Testis (tissue), 3 donors: ENCODE results near the gene ST6GAL1. TPM values are rescaled to one million over a fixed set of nuclear protein-coding genes. Genes with fewer than 3 reads are reported as not detected.

Experiments
- DNase-seq: peaks from one replicate; pipeline ENCODE4 v3.0.0-alpha.2; 2019
- H3K27ac ChIP-seq, 2 donors: fragments of 200-600 bp; sonication (generic); one replicate each; pipeline ENCODE4 v1.5.1; 2019
- H3K27me3 ChIP-seq: fragments of 200-600 bp; sonication (generic); one replicate; pipeline ENCODE4 v1.5.1; 2019
- H3K36me3 ChIP-seq: fragments of 200-600 bp; sonication (generic); one replicate; pipeline ENCODE4 v1.5.1; 2017; ENCODE audit warnings: low read depth; ENCODE audit errors: missing control alignments
- H3K4me1 ChIP-seq: fragments of 200-600 bp; sonication (generic); one replicate; pipeline ENCODE4 v1.5.1; 2019
- H3K4me3 ChIP-seq, 2 donors: fragments of 200-600 bp; sonication (generic); one replicate each; pipeline ENCODE4 v1.5.1; 2017 to 2019
- H3K9me3 ChIP-seq: fragments of 200-600 bp; sonication (generic); one replicate; pipeline ENCODE4 v1.5.1; 2017
- POLR2A ChIP-seq: fragments of 450-650 bp; IDR thresholded peaks from one replicate; pipeline ENCODE4 v1.6.1; 2017; ENCODE audit warnings: antibody characterized with exemption, mild to moderate bottlenecking, moderate library complexity
- WGBS, 2 donors: methylation state at CpG; one replicate each; pipeline ENCODE4 v1.1.5; 2018; 5-methylcytosine and 5-hydroxymethylcytosine counted together
- intact Hi-C: fragments of 100-400 bp; cut with DNase I; formaldehyde crosslinking; loops from one replicate; pipeline ENCODE4 v1.15.1; 2023; ENCODE audit warnings: low total_unique reads
- polyA plus RNA-seq: library from polyadenylated mRNA; stranded (reverse); fragments of 350-450 nt; fragmentation: Illumina TruSeq; extraction: RNeasy Lipid Tissue Mini Kit (QIAGEN cat#74804); gene quantifications from one replicate; pipeline ENCODE4 v1.2.3, GENCODE V29; 2014; ENCODE audit warnings: low read depth, low replicate concordance; ENCODE audit not compliant: insufficient read depth
- total RNA-seq, 2 donors: library from RNA; depleted of rRNA; stranded (reverse); fragments of >200 nt; gene quantifications; one replicate each; pipeline ENCODE4 v1.2.3, GENCODE V29; 2016
- TF ChIP-seq, protein P1 (sequence below), 3 experiments: fragments of 450-650 bp in 2 of 3; fragments of 200-600 bp in 1 of 3; sonication (generic) in 1 of 3; IDR thresholded peaks; one replicate each; pipeline ENCODE4 v1.5.1; 2016 to 2019; ENCODE audit warnings: antibody characterized with exemption in 3 of 3, mild to moderate bottlenecking in 2 of 3, moderate library complexity in 1 of 3

Gene ST6GAL1
- total and polyA plus RNA-seq, 3 donors from 2014 or later: 12.8 to 26.3 (median 16.9) TPM

DNA sequence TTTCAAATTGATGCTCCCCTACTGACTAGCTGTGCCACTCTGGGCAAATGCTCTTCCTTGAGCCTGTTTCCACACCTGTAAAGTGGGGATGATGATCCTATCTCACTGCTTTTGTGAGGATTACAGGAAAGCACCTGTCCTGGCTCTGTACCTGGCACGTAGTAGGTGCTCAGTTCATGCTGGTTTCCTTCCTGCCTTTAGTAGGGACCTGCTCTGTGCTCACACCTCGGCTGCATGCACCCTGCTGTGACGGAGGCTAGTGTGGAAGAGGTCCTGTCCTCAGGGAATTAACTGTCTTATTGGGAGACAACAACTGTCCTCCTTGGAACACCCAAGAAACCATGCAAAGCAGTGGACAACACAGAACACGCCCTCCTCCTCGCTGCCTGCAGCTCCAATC lies 147.2 kb downstream of the ST6GAL1 start:
- WGBS, 2 donors: 93 to 99% methylated on average over 5 of the region's 5 CpGs

DNA sequence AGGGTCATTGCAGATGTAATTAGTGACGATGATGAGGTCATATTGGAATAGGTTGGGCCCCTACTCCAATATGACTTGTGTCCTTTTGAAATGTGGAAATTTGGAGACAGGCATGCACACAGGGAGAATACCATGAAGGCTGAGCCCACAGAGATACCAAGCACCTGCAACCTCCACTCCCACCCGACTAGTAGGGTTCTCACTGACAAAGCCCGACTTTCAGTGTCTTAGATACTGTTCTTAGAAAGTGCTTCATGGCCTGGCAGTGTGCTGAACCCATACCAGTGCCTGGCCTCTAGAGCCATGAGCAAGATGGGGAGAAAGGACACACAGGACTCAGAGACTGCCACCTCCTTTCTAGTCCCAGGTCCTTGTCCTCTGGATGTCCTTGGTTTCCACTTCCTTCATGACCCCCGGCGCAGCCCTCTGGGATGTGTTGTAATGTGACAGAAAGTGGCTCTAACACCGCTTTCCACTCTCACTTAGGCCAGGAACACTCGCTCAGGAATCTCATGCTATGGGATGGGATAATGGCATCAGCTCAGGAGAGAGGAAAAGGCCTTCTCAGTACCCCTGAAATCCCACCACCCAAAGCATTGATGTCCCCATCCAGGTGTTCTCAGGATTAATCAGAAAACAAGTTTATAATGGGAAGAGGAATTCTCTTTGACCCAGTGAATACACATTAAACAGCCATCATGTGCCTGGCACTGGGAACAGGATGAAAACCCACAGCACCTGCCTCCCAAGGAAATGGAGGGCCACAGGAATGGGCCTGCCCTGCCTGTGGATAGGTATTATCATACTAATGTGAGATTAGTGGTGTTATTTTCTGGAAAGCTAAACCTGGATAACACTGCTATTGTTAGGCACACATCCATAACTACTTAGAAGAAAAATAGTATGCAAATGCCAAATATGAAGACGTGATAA lies 149.0 kb downstream of the ST6GAL1 start:
- intact Hi-C loops: no loop called here
- DNase-seq: no peak
- Histone ChIP-seq H3K36me3 (no peaks in the 10 kb centered on the region), H3K9me3 (no peaks in the 10 kb centered on the region), H3K4me3 (no peak overlapping the region), H3K4me1 (no peaks in the 10 kb centered on the region), H3K27ac (no peak overlapping the region), H3K27me3 (no peaks in the 10 kb centered on the region)
- WGBS, 2 donors: 91% methylated on average over 8 of the region's 8 CpGs
- no peak for TF ChIP-seq POLR2A
- TF ChIP-seq, protein P1, sequence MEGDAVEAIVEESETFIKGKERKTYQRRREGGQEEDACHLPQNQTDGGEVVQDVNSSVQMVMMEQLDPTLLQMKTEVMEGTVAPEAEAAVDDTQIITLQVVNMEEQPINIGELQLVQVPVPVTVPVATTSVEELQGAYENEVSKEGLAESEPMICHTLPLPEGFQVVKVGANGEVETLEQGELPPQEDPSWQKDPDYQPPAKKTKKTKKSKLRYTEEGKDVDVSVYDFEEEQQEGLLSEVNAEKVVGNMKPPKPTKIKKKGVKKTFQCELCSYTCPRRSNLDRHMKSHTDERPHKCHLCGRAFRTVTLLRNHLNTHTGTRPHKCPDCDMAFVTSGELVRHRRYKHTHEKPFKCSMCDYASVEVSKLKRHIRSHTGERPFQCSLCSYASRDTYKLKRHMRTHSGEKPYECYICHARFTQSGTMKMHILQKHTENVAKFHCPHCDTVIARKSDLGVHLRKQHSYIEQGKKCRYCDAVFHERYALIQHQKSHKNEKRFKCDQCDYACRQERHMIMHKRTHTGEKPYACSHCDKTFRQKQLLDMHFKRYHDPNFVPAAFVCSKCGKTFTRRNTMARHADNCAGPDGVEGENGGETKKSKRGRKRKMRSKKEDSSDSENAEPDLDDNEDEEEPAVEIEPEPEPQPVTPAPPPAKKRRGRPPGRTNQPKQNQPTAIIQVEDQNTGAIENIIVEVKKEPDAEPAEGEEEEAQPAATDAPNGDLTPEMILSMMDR (IDR thresholded peaks at IDR 0.05): no peak

More for the DNA sequence above, 147.2 kb downstream of the ST6GAL1 start:
- Histone ChIP-seq H3K9me3 (no peaks in the 10 kb centered on the region), H3K27ac (no peak overlapping the region), H3K4me3 (no peak overlapping the region), H3K36me3 (no peaks in the 10 kb centered on the region), H3K27me3 (no peaks in the 10 kb centered on the region), H3K4me1 (no peaks in the 10 kb centered on the region)
- intact Hi-C loops: no loop called here
- no peak for TF ChIP-seq POLR2A
- TF ChIP-seq, protein P1 (IDR thresholded peaks at IDR 0.05): no peak
- no peak for DNase-seq

DNA sequence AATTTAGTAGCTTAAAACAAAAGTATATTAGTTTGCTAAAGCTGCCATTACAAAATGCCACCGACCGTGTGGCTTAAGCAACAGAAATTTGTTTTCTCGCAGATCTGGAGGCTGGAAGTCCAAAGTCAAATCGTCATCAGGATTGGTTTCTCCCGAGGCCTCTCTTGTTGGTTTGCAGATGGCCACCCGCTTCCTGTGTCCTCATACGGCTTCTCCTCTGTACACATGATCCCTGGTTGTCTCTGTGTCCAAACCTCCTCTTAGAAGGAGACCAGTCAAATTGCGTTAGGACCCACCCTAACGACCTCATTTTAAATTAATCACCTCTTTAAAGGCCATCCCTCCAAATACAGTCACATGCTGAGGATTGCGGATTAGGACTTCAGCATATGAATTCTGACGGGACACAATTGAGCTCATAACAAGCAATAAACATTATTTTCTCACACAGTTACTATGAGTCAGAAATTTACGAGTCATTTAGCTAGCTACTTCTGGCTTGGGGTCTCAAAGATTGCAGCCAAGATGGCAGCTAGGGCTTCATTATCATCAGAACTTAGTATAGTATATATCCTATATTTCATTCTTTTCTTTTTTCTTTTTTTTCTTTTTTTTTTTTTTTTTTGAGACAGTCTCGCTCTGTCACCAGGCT lies 150.6 kb downstream of the ST6GAL1 start:
- Histone ChIP-seq H3K27ac (no peak overlapping the region), H3K27me3 (no peaks in the 10 kb centered on the region), H3K9me3 (no peaks in the 10 kb centered on the region), H3K36me3 (no peaks in the 10 kb centered on the region), H3K4me3 (no peak overlapping the region), H3K4me1 (no peaks in the 10 kb centered on the region)
- TF ChIP-seq, protein P1 (IDR thresholded peaks at IDR 0.05): no peak
- no peak for TF ChIP-seq POLR2A
- WGBS, 2 donors: 87 to 92% methylated on average over 13 of the region's 13 CpGs
- intact Hi-C loops: no loop called here
- DNase-seq: no peak

DNA sequence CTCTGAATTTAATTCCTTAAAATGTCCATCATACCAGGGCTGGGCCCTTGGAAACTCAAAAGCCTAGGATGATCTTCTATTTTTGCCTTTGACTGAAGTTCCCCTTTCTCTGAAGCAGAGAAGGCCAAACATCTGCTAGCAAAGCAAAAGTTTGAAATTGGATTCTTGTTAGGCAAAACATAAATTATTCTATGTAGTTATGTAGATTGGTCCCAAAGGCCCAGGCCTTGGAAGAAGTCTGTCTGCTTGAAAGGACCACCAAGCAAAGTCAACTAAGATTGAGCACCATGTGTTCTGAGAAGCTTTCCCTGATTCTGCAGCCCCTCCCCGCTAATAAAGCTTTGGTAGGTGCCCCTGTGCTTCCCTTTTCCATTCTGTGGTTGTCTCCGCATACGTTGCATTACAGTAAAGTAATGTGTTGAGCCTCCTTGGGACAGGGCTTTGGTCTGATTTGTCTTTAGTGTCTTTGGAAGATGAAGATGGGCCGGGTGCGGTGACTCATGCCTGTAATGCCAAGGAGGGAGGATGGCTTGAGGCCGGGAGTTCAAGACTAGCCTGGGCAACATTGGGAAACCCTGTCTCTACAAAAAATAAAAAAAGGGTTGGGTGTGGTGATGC lies 152.5 kb downstream of the ST6GAL1 start:
- WGBS, 2 donors: 91 to 95% methylated on average over 6 of the region's 6 CpGs
- Histone ChIP-seq H3K27ac (no peak overlapping the region), H3K4me3 (no peak overlapping the region), H3K27me3 (no peaks in the 10 kb centered on the region), H3K9me3 (no peaks in the 10 kb centered on the region), H3K36me3 (no peaks in the 10 kb centered on the region), H3K4me1 (no peaks in the 10 kb centered on the region)
- TF ChIP-seq POLR2A: no peak
- TF ChIP-seq, protein P1 (IDR thresholded peaks at IDR 0.05): no peak
- no peak for DNase-seq
- intact Hi-C loops: no loop called here
